NCI-H345 treated with DMSO at 0.1 percent for 48 hours (cell line): Measurements from ENCODE around the gene TANGO6.
"Not testable (repeated sequence)": the region's sequence is repeated elsewhere in the genome, so short reads cannot be mapped to it uniquely, and the experiment has no call there.

Source experiments
- DNase-seq: peaks from one replicate; lab custom pipeline; 2025; ENCODE audit not compliant: unreplicated experiment; lab: John Stamatoyannopoulos, UW

Gene TANGO6

GRCh38 chr16:69114346-69114975, 271.1 kb downstream of the TANGO6 start:
- DNase-seq, result no peak

GRCh38 chr16:69114976-69115355, 271.6 kb downstream of the TANGO6 start:
- DNase-seq, result no peak

GRCh38 chr16:69115361-69115760, 272.0 kb downstream of the TANGO6 start:
- no peak for DNase-seq

- DNase-seq, result no peak
These were observed 272.5 kb downstream of the TANGO6 start for GRCh38 chr16:69115837-69116236.

- no peak for DNase-seq
These were observed 273.0 kb downstream of the TANGO6 start for GRCh38 chr16:69116256-69116875.

GRCh38 chr16:69116906-69117305, 273.6 kb downstream of the TANGO6 start:
- no peak for DNase-seq

- DNase-seq, result no peak
These were observed 275.1 kb downstream of the TANGO6 start for GRCh38 chr16:69118468-69118867.

- DNase-seq, result no peak
These were observed 275.7 kb downstream of the TANGO6 start for GRCh38 chr16:69118994-69119393.

GRCh38 chr16:69119536-69119935, 276.2 kb downstream of the TANGO6 start:
- no peak for DNase-seq

GRCh38 chr16:69120096-69120664, 276.8 kb downstream of the TANGO6 start:
- DNase-seq, result no peak

GRCh38 chr16:69123910-69124309, 280.6 kb downstream of the TANGO6 start:
- peak; percentile 10 for DNase-seq

- DNase-seq, result not testable (repeated sequence)
These were observed 281.1 kb downstream of the TANGO6 start for GRCh38 chr16:69124406-69124805.

- DNase-seq, result not testable (repeated sequence)
These were observed 281.6 kb downstream of the TANGO6 start for GRCh38 chr16:69124961-69125360.

GRCh38 chr16:69126221-69126620, 282.9 kb downstream of the TANGO6 start:
- no peak for DNase-seq

- not testable (repeated sequence) for DNase-seq
These were observed 283.5 kb downstream of the TANGO6 start for GRCh38 chr16:69126801-69127200.

GRCh38 chr16:69127966-69128510, 284.7 kb downstream of the TANGO6 start:
- no peak for DNase-seq

- DNase-seq, result no peak
These were observed 287.1 kb downstream of the TANGO6 start for GRCh38 chr16:69130461-69130860.

- DNase-seq, result no peak
These were observed 288.0 kb downstream of the TANGO6 start for GRCh38 chr16:69131167-69131838.

GRCh38 chr16:69131839-69132423, 288.6 kb downstream of the TANGO6 start:
- DNase-seq, result no peak

- peak; percentile 41 for DNase-seq
These were observed 289.3 kb downstream of the TANGO6 start, which contains the start of the genes CHTF8 and UTP4 for GRCh38 chr16:69132424-69133252. CHTF8 (minus strand) TSS chr16:69132588; CDS start chr16:69121458, 11,130 bp downstream. UTP4 (plus strand) TSS chr16:69132649; CDS start chr16:69133460, 811 bp downstream.
